Kidney epithelial cell (primary cell): ENCODE results near the gene CLOCK. TPM values are rescaled to one million over a fixed set of nuclear protein-coding genes. Genes with fewer than 3 reads are reported as not detected.

Source experiments
- DNase-seq: peaks from one replicate; pipeline ENCODE4 v3.0.0-alpha.2; 2010; ENCODE audit warnings: low read depth
- H3K27me3 ChIP-seq: 2 replicates; pipeline ENCODE4 v1.6.0; 2011; ENCODE audit warnings: low read length; ENCODE audit not compliant: control insufficient read depth, insufficient read depth
- H3K36me3 ChIP-seq: 2 replicates; pipeline ENCODE4 v1.5.1; 2011; ENCODE audit warnings: low read length; ENCODE audit not compliant: control insufficient read depth, insufficient read depth
- H3K4me3 ChIP-seq: 2 replicates; pipeline ENCODE4 v1.5.1; 2011; ENCODE audit warnings: low read depth, mild to moderate bottlenecking, control low read depth, low read length
- total RNA-seq: library from RNA; depleted of rRNA; stranded (reverse); fragments of >200 nt; gene quantifications from 2 replicates; pipeline ENCODE4 v1.2.3, GENCODE V29; 2015
- TF ChIP-seq, protein P1 (sequence below): IDR thresholded peaks from 2 replicates; pipeline ENCODE4 v1.5.1; 2011; ENCODE audit warnings: mild to moderate bottlenecking, moderate library complexity, low read length, control low read depth, inconsistent platforms; ENCODE audit not compliant: insufficient read depth, poor library complexity, severe bottlenecking

The CLOCK gene
- total RNA-seq, 1 donor from 2014 or later, result 14.4 TPM

DNA sequence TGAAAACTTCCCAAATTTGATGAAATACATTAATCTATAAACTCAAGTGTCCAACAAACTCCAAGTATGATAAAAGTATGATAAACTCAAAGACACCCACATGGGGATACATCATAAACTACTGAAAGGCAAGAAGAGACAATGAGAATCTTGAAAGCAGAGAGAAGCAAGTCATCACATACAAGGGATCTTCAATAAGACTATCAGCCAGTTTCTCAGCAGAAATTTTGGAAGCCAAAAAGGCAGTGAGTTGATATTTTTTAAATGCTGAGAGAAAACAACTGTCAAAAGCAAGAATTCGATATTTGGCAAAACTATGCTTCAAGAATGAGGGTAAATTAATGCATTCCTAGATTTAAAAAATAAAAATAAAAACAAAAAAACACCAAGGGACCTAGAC, 28.8 kb upstream of the CLOCK start:
- no peak for DNase-seq
- TF ChIP-seq, protein P1, sequence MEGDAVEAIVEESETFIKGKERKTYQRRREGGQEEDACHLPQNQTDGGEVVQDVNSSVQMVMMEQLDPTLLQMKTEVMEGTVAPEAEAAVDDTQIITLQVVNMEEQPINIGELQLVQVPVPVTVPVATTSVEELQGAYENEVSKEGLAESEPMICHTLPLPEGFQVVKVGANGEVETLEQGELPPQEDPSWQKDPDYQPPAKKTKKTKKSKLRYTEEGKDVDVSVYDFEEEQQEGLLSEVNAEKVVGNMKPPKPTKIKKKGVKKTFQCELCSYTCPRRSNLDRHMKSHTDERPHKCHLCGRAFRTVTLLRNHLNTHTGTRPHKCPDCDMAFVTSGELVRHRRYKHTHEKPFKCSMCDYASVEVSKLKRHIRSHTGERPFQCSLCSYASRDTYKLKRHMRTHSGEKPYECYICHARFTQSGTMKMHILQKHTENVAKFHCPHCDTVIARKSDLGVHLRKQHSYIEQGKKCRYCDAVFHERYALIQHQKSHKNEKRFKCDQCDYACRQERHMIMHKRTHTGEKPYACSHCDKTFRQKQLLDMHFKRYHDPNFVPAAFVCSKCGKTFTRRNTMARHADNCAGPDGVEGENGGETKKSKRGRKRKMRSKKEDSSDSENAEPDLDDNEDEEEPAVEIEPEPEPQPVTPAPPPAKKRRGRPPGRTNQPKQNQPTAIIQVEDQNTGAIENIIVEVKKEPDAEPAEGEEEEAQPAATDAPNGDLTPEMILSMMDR, result no peak

DNA sequence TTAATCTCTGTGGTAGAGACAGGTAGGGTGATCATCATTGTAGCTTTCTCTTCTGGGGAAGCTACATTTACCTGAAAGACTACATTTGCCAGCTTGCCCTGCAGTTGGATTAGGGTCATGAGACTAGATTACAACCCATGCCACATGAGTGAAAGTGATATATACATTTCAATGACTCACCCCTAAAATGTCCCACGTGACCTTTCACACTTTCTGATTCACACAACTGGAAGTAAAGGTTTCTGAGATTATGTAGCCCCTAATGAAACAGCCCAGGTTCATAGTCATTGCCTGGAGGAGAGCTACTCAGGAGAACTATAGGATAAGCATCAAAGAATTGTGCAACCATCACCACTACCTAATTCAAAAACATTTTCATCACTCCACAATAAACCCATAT, 27.5 kb upstream of the CLOCK start:
- H3K4me3 ChIP-seq, result no peak overlapping the region
- H3K36me3 ChIP-seq, result no peaks in the 10 kb centered on the region
- no peaks in the 10 kb centered on the region for H3K27me3 ChIP-seq
- TF ChIP-seq, protein P1, result no peak
- DNase-seq, result no peak

More for the DNA sequence above, 28.8 kb upstream of the CLOCK start:
- H3K27me3 ChIP-seq, result no peaks in the 10 kb centered on the region
- H3K4me3 ChIP-seq, result no peak overlapping the region
- H3K36me3 ChIP-seq, result no peaks in the 10 kb centered on the region

DNA sequence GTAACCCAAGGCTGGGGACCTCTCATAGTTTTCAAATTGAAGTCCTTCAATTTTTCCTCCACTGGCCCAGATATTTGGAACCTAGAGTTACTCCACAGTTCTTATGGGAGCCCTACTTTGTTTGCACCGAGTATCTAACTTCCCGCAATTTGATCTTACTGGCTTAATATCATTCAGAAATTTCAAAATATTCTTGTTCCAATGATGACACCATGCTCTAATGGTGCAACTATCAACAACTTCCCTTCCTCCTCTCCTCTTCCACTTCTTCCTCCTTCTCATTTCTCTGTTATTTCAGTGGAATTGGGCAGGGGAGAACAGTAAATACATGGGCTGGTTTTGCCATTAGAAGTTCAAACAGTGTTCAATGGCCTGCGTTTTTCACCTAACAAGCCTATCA, 25.1 kb upstream of the CLOCK start:
- no peaks in the 10 kb centered on the region for H3K27me3 ChIP-seq
- TF ChIP-seq, protein P1, result no peak
- no peak overlapping the region for H3K4me3 ChIP-seq
- H3K36me3 ChIP-seq, result no peaks in the 10 kb centered on the region
- no peak for DNase-seq

DNA sequence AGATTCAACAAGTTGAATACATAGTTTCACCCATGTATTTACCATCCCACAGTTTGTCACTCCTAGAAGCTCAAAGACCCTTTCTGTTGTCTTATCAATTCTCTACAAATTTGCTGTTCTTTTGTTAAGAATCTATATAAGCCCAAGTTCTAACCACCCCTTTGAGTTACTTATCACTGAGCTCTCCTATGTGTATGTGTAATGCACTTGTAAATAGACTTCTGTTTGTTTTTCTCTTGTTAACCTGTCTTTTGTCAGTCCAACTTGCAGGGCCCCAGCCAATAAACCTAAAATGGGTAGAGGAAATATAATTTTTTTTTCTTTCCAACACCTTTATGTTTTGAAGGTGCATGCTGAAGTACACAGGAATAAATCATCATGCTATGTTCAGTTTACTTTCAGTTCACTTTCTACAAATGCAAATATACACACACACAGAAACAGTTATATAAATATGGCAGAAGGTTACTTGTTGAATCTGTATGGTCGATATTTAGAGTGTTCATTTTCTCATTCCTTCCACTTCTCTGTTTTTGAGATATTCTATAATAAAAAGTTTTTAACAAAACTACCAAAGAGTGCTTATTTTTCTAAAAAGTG, 22.3 kb upstream of the CLOCK start:
- no peak for DNase-seq
- no peaks in the 10 kb centered on the region for H3K27me3 ChIP-seq
- TF ChIP-seq, protein P1, result no peak
- no peak overlapping the region for H3K4me3 ChIP-seq
- no peaks in the 10 kb centered on the region for H3K36me3 ChIP-seq

DNA sequence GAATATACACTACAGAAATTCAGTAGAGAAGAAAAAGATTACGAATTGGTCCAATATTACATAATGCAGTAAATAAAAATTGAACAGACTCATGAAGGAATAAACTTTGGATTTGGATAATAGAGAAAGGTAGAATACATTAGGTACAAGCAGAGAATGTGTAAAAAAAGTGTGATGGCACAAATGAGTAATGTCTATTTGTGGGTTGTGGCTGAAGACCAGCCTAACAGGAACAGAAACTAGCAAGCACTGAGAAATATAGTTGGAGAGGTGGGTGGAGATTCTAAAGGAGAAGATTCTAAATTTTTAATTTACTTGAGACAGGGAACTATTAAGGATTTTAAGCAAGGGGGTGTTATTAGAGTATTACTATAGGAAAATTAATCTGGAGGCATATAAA, 15.2 kb upstream of the CLOCK start:
- DNase-seq, result no peak
- no peak overlapping the region for H3K4me3 ChIP-seq
- no peaks in the 10 kb centered on the region for H3K27me3 ChIP-seq
- no peaks in the 10 kb centered on the region for H3K36me3 ChIP-seq
- TF ChIP-seq, protein P1, result no peak

DNA sequence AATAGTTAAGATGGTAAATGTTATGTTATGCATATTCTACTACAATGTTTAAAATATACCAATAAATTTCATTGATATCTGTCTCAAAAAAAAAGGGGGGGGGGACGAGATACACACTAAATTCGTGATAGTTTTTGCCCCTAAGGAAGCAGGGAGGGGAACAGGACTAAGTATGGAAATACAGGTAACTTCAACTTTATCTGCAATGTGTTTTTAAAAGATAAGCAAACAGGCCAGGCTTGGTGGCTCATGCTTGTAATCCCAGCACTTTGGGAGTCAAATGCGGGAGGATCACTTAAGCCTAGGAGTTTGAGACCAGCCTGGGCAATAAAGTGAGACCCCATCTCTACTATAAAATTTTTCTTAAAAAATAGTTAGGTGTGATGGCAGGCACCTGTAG, 13.4 kb upstream of the CLOCK start:
- Histone ChIP-seq H3K4me3 (no peak overlapping the region), H3K36me3 (no peaks in the 10 kb centered on the region), H3K27me3 (no peaks in the 10 kb centered on the region)
- no peak for DNase-seq
- TF ChIP-seq, protein P1, result no peak
